ENCODE measurements around the gene SLCO1C1. TPM values are rescaled to one million over a fixed set of nuclear protein-coding genes. Genes with fewer than 3 reads are reported as not detected.
"Not testable (repeated sequence)": the region's sequence is repeated elsewhere in the genome, so short reads cannot be mapped to it uniquely, and the experiment has no call there.

SLCO1C1 gene
- total RNA-seq, 1 donor from 2014 or later, result not detected

GRCh38 chr12:20778969-20779368 lies 83.8 kb downstream of the SLCO1C1 start:
- Histone ChIP-seq H3K4me2 (no peak overlapping the region), H3F3A (ENCODE audit: low read depth) (no peaks in the 10 kb centered on the region), H3K9me3 (ENCODE audit: low read depth) (no peaks in the 10 kb centered on the region), H2AFZ (replicated peaks) (no peak overlapping the region), H3K4me1 (no peaks in the 10 kb centered on the region), H3K36me3 (no peaks in the 10 kb centered on the region), H3K27ac (no peak overlapping the region), H3K9ac (no peak overlapping the region), H4K20me1 (ENCODE audit: low read depth) (no peaks in the 10 kb centered on the region), H3K79me2 (ENCODE audit: low read depth) (no peaks in the 10 kb centered on the region), H3K4me3 (no peak overlapping the region), H3K27me3 (no peaks in the 10 kb centered on the region)
- peaks cover 3% of the 10 kb centered on the region for H3K9me3 Mint-ChIP-seq
- no peak for DNase-seq (ENCODE audit: low spot score)
- TF ChIP-seq EZH2phosphoT487 (IDR thresholded peaks at IDR 0.05), result no peak
- TF ChIP-seq EZH2 (IDR thresholded peaks at IDR 0.05), result no peak
- no peak for TF ChIP-seq CTCF (IDR thresholded peaks at IDR 0.05)
- no peaks in the 10 kb centered on the region for H3K36me3 Mint-ChIP-seq
- H3K27me3 Mint-ChIP-seq (ENCODE audit: insufficient read depth, low read depth), result no peaks in the 10 kb centered on the region
- no peak overlapping the region for H3K27ac Mint-ChIP-seq
- H3K4me1 Mint-ChIP-seq, result peaks cover 4% of the 10 kb centered on the region
- no peak overlapping the region for H3K4me3 Mint-ChIP-seq

- H3K4me3 ChIP-seq; H3K4me3 Mint-ChIP-seq; H3K79me2 ChIP-seq (ENCODE audit: low read depth); H3K36me3 Mint-ChIP-seq; H4K20me1 ChIP-seq (ENCODE audit: low read depth); H3K4me1 ChIP-seq; H3K4me2 ChIP-seq; DNase-seq (ENCODE audit: low spot score); H2AFZ ChIP-seq (replicated peaks); H3K36me3 ChIP-seq; H3K9ac ChIP-seq; H3K27ac Mint-ChIP-seq; H3K27ac ChIP-seq; H3K27me3 ChIP-seq; H3F3A ChIP-seq (ENCODE audit: low read depth); H3K9me3 Mint-ChIP-seq; H3K4me1 Mint-ChIP-seq; H3K9me3 ChIP-seq (ENCODE audit: low read depth); H3K27me3 Mint-ChIP-seq (ENCODE audit: insufficient read depth, low read depth): not testable (repeated sequence)
Measured at GRCh38 chr12:20779971-20780370, 84.8 kb downstream of the SLCO1C1 start.

GRCh38 chr12:20783796-20784357 lies 88.7 kb downstream of the SLCO1C1 start:
- not testable (repeated sequence) for H3K27ac Mint-ChIP-seq; H3F3A ChIP-seq (ENCODE audit: low read depth); H3K4me1 Mint-ChIP-seq; H3K9me3 ChIP-seq (ENCODE audit: low read depth); H3K36me3 ChIP-seq; H3K27me3 ChIP-seq; H3K27ac ChIP-seq; H3K9ac ChIP-seq; H3K79me2 ChIP-seq (ENCODE audit: low read depth); H4K20me1 ChIP-seq (ENCODE audit: low read depth); H3K4me2 ChIP-seq; DNase-seq (ENCODE audit: low spot score); H3K4me3 ChIP-seq; H3K36me3 Mint-ChIP-seq; H3K9me3 Mint-ChIP-seq; H3K27me3 Mint-ChIP-seq (ENCODE audit: insufficient read depth, low read depth); H3K4me3 Mint-ChIP-seq; H2AFZ ChIP-seq (replicated peaks); H3K4me1 ChIP-seq

GRCh38 chr12:20792971-20793370 lies 97.8 kb downstream of the SLCO1C1 start:
- Histone ChIP-seq H4K20me1 (ENCODE audit: low read depth) (no peaks in the 10 kb centered on the region), H3K4me2 (no peak overlapping the region), H3K27me3 (no peaks in the 10 kb centered on the region), H3K36me3 (no peaks in the 10 kb centered on the region), H3K79me2 (ENCODE audit: low read depth) (no peaks in the 10 kb centered on the region), H2AFZ (replicated peaks) (no peak overlapping the region), H3K9ac (no peak overlapping the region), H3K27ac (no peak overlapping the region), H3K9me3 (ENCODE audit: low read depth) (no peaks in the 10 kb centered on the region), H3K4me1 (no peaks in the 10 kb centered on the region), H3F3A (ENCODE audit: low read depth) (no peaks in the 10 kb centered on the region), H3K4me3 (no peak overlapping the region)
- Mint-ChIP-seq H3K4me1 (no peaks in the 10 kb centered on the region), H3K4me3 (no peak overlapping the region), H3K27ac (no peak overlapping the region), H3K27me3 (ENCODE audit: insufficient read depth, low read depth) (no peaks in the 10 kb centered on the region), H3K36me3 (no peaks in the 10 kb centered on the region), H3K9me3 (peaks cover 3% of the 10 kb centered on the region)
- DNase-seq (ENCODE audit: low spot score), result no peak
- TF ChIP-seq EZH2phosphoT487 (IDR thresholded peaks at IDR 0.05) (no peak), CTCF (IDR thresholded peaks at IDR 0.05) (no peak), EZH2 (IDR thresholded peaks at IDR 0.05) (no peak)
